ENCODE measurements around the gene ZNF574. TPM values are rescaled to one million over a fixed set of nuclear protein-coding genes. Genes with fewer than 3 reads are reported as not detected.

The ZNF574 gene
- polyA plus RNA-seq, 1 of the 3 experiments (the other 2 are of a cell fraction), result 8.5 TPM

DNA sequence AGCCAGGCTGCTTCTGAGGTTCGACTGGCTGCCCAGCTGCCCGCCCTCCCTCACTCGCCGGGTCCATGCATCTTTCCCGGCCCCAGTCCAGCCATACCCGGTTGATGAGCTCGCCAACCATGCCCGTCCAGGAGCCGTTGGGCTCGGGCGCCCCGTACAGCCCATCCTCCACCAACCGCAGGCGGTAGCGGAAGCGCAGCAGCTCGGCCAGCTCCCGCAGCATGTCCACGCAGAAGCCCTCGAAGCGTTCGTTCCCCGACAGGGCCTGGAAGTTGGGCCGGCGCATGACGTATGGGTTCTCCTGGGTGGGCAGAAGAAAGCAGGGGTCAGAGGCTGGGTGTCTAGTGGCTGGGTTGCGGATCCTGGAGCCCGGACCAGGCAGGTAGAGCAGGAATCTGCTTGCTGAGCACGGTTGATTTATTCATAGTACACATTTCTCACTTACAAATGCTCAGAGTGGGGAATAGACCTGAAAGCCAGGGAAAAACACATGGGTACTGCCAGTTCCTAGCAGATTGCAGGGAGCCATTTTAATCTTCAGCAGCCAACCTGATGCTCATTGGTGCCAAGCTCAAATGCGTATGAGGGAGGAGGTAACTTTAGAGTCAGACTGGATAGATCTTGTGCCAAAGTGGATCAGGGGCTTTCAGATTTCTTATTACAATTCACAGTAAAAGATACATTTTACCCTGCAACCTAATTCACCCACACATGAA, 33.4 kb upstream of the ZNF574 start:
- ChIA-PET POLR2A (no interaction called here), CTCF (interaction anchor here (0.8 kb wide), 1 partner anchor 8 kb away, joined by 3 read pairs; no protein-coding TSS in a partner anchor)
- H3K4me3 ChIP-seq (ENCODE audit: low read depth in 2 of 2, low read length in 1 of 2), result no peak overlapping the region
- no peaks in the 10 kb centered on the region for H3K36me3 ChIP-seq (replicated peaks in 1 of 2; ENCODE audit: control insufficient read depth in 1 of 2, insufficient read depth in 2 of 2, low read length in 1 of 2)
- H3K27ac ChIP-seq (ENCODE audit: low read depth in 2 of 2, low read length in 1 of 2), result no peak overlapping the region
- no peak for DNase-seq
- H4K20me1 ChIP-seq (ENCODE audit: insufficient read depth), result no peaks in the 10 kb centered on the region
- WGBS (ENCODE audit: low lambda C conversion rate), result 82% methylated on average over 23 of the region's 30 CpGs
- TF ChIP-seq EP300 (IDR thresholded peaks at IDR 0.05; ENCODE audit: borderline replicate concordance in 1 of 2, low read depth in 1 of 2, low read length in 1 of 2), result no peak
- TF ChIP-seq FOXM1 (IDR thresholded peaks at IDR 0.05; ENCODE audit: low read depth), result no peak
- TF ChIP-seq, protein P1, sequence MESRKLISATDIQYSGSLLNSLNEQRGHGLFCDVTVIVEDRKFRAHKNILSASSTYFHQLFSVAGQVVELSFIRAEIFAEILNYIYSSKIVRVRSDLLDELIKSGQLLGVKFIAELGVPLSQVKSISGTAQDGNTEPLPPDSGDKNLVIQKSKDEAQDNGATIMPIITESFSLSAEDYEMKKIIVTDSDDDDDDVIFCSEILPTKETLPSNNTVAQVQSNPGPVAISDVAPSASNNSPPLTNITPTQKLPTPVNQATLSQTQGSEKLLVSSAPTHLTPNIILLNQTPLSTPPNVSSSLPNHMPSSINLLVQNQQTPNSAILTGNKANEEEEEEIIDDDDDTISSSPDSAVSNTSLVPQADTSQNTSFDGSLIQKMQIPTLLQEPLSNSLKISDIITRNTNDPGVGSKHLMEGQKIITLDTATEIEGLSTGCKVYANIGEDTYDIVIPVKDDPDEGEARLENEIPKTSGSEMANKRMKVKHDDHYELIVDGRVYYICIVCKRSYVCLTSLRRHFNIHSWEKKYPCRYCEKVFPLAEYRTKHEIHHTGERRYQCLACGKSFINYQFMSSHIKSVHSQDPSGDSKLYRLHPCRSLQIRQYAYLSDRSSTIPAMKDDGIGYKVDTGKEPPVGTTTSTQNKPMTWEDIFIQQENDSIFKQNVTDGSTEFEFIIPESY (IDR thresholded peaks at IDR 0.05; ENCODE audit: borderline replicate concordance, low read depth), result no peak
- TF ChIP-seq, protein P2, sequence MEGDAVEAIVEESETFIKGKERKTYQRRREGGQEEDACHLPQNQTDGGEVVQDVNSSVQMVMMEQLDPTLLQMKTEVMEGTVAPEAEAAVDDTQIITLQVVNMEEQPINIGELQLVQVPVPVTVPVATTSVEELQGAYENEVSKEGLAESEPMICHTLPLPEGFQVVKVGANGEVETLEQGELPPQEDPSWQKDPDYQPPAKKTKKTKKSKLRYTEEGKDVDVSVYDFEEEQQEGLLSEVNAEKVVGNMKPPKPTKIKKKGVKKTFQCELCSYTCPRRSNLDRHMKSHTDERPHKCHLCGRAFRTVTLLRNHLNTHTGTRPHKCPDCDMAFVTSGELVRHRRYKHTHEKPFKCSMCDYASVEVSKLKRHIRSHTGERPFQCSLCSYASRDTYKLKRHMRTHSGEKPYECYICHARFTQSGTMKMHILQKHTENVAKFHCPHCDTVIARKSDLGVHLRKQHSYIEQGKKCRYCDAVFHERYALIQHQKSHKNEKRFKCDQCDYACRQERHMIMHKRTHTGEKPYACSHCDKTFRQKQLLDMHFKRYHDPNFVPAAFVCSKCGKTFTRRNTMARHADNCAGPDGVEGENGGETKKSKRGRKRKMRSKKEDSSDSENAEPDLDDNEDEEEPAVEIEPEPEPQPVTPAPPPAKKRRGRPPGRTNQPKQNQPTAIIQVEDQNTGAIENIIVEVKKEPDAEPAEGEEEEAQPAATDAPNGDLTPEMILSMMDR (IDR thresholded peaks at IDR 0.05), result no peak
- TF ChIP-seq, protein P3, sequence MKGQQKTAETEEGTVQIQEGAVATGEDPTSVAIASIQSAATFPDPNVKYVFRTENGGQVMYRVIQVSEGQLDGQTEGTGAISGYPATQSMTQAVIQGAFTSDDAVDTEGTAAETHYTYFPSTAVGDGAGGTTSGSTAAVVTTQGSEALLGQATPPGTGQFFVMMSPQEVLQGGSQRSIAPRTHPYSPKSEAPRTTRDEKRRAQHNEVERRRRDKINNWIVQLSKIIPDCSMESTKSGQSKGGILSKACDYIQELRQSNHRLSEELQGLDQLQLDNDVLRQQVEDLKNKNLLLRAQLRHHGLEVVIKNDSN (IDR thresholded peaks at IDR 0.05; ENCODE audit: borderline replicate concordance, low read depth), result no peak
- H3K9ac ChIP-seq, result no peak overlapping the region
- H2AFZ ChIP-seq (ENCODE audit: low read depth), result no peak overlapping the region
- no peaks in the 10 kb centered on the region for H3K4me1 ChIP-seq (ENCODE audit: control insufficient read depth in 1 of 2, insufficient read depth in 2 of 2, low read depth in 1 of 2, low read length in 1 of 2)
- H3K27me3 ChIP-seq (ENCODE audit: insufficient read depth), result peaks cover 12% of the 10 kb centered on the region; the same call in 1 of the 2 replicates
- no peaks in the 10 kb centered on the region for H3K9me3 ChIP-seq
- no peaks in the 10 kb centered on the region for H3K79me2 ChIP-seq (ENCODE audit: insufficient read depth)
- H3K4me2 ChIP-seq, result no peak overlapping the region
- H3F3A ChIP-seq (replicated peaks; ENCODE audit: insufficient read depth), result no peaks in the 10 kb centered on the region
- no peaks in the 10 kb centered on the region for H3K9me2 ChIP-seq

DNA sequence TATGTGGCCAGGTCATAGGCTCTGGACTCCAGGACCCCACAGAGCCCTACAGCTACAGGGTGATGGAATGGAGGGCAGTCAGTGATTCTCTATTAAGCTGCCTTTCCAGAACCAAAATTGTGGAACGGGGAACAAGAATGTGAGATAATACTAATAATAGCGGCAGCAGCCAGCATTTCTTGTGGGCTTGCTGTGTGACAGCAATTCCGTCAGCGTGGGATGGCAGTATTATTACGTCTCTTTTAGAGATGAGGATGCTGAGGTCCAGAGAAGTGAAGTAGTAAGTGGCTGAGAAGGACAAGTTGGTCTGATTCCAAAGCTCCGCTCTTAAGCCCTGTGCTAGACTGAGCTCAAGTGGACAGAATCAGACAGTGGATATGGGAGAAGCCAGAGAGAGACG, 30.4 kb upstream of the ZNF574 start:
- no peaks in the 10 kb centered on the region for H3K36me3 ChIP-seq (replicated peaks in 1 of 2; ENCODE audit: control insufficient read depth in 1 of 2, insufficient read depth in 2 of 2, low read length in 1 of 2)
- H3K4me1 ChIP-seq (ENCODE audit: control insufficient read depth in 1 of 2, insufficient read depth in 2 of 2, low read depth in 1 of 2, low read length in 1 of 2), result no peaks in the 10 kb centered on the region
- 83% methylated on average over 7 of the region's 7 CpGs for WGBS (ENCODE audit: low lambda C conversion rate)
- TF ChIP-seq, protein P2 (IDR thresholded peaks at IDR 0.05), result no peak
- TF ChIP-seq EP300 (IDR thresholded peaks at IDR 0.05; ENCODE audit: borderline replicate concordance in 1 of 2, low read depth in 1 of 2, low read length in 1 of 2) (no peak), FOXJ3 (CRISPR knock-in tag; IDR thresholded peaks at IDR 0.05) (no peak), GATA2 (CRISPR knock-in tag; IDR thresholded peaks at IDR 0.05) (no peak), ELF1 (IDR thresholded peaks at IDR 0.05) (no peak), SIN3A (IDR thresholded peaks at IDR 0.05; ENCODE audit: borderline replicate concordance, low read depth, low read length) (no peak), FOXM1 (IDR thresholded peaks at IDR 0.05; ENCODE audit: low read depth) (no peak)
- H3K9me2 ChIP-seq, result no peaks in the 10 kb centered on the region
- H3K9ac ChIP-seq, result no peak overlapping the region
- no peak for DNase-seq
- H4K20me1 ChIP-seq (ENCODE audit: insufficient read depth), result no peaks in the 10 kb centered on the region
- H3K27me3 ChIP-seq (ENCODE audit: insufficient read depth), result peaks cover 10% of the 10 kb centered on the region; the same call in 1 of the 2 replicates
- no peak overlapping the region for H3K4me3 ChIP-seq (ENCODE audit: low read depth in 2 of 2, low read length in 1 of 2)
- ChIA-PET POLR2A (no interaction called here), CTCF (interaction anchor here (0.8 to 2.7 kb wide), 3 partner anchors 11 to 46 kb away, joined by 3 to 24 read pairs (median 6); no protein-coding TSS in a partner anchor)
- H3K27ac ChIP-seq (ENCODE audit: low read depth in 2 of 2, low read length in 1 of 2), result no peak overlapping the region
- H3F3A ChIP-seq (replicated peaks; ENCODE audit: insufficient read depth), result no peaks in the 10 kb centered on the region
- H3K4me2 ChIP-seq, result no peak overlapping the region
- H2AFZ ChIP-seq (ENCODE audit: low read depth), result no peak overlapping the region
- no peaks in the 10 kb centered on the region for H3K9me3 ChIP-seq
- H3K79me2 ChIP-seq (ENCODE audit: insufficient read depth), result no peaks in the 10 kb centered on the region
